ENCODE data around the gene C2orf92.

DNA sequence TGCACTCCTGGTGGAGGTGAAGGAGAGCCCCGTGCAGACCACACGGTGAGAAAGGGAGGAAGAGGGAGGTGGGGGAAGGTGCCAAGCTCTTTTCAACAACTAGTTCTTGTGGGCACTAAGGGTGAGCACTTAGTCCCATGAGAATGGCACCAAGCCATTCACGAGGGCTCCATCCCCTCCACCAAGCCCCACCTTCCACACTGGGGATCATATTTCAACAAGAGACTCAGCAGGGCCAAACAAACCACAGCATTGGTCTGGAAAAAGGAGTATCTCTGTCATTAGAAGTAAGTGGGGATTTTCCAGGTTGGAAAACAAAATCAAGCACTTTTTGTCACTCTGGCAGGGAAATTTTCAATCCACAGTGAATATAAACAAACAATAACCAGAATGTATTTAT lies 82.2 kb downstream of the C2orf92 start:
- TF ChIP-seq, protein P1, sequence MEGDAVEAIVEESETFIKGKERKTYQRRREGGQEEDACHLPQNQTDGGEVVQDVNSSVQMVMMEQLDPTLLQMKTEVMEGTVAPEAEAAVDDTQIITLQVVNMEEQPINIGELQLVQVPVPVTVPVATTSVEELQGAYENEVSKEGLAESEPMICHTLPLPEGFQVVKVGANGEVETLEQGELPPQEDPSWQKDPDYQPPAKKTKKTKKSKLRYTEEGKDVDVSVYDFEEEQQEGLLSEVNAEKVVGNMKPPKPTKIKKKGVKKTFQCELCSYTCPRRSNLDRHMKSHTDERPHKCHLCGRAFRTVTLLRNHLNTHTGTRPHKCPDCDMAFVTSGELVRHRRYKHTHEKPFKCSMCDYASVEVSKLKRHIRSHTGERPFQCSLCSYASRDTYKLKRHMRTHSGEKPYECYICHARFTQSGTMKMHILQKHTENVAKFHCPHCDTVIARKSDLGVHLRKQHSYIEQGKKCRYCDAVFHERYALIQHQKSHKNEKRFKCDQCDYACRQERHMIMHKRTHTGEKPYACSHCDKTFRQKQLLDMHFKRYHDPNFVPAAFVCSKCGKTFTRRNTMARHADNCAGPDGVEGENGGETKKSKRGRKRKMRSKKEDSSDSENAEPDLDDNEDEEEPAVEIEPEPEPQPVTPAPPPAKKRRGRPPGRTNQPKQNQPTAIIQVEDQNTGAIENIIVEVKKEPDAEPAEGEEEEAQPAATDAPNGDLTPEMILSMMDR (IDR thresholded peaks at IDR 0.05; ENCODE audit: low read depth, low read length, poor library complexity, severe bottlenecking), result no peak
- TF ChIP-seq EZH2phosphoT487 (IDR thresholded peaks at IDR 0.05; ENCODE audit: borderline replicate concordance, low read length), result no peak
